ENCODE data around the gene CADM2. TPM values are rescaled to one million over a fixed set of nuclear protein-coding genes. Genes with fewer than 3 reads are reported as not detected.

Gene CADM2
- total RNA-seq, 1 donor from 2014 or later = 3.3 TPM

- no peaks in the 10 kb centered on the region for H3K4me1 Mint-ChIP-seq
- TF ChIP-seq CTCF (IDR thresholded peaks at IDR 0.05; ENCODE audit: unreplicated experiment) = no peak
- no peaks in the 10 kb centered on the region for H3K27me3 Mint-ChIP-seq (ENCODE audit: low read depth)
- no peaks in the 10 kb centered on the region for H3K36me3 Mint-ChIP-seq
- no peak overlapping the region for H3K27ac Mint-ChIP-seq
- H3K4me3 Mint-ChIP-seq = no peak overlapping the region
- no peaks in the 10 kb centered on the region for H3K9me3 Mint-ChIP-seq
- DNase-seq (ENCODE audit: low spot score in 2 of 2, unreplicated experiment in 2 of 2) = no peak
Measured at GRCh38 chr3:85554153-85554552, 595.4 kb downstream of the CADM2 start.

GRCh38 chr3:85560088-85560785, 601.4 kb downstream of the CADM2 start:
- no peak for DNase-seq (ENCODE audit: low spot score in 2 of 2, unreplicated experiment in 2 of 2)
- H3K4me1 Mint-ChIP-seq = no peaks in the 10 kb centered on the region
- no peak overlapping the region for H3K4me3 Mint-ChIP-seq
- H3K27ac Mint-ChIP-seq = no peak overlapping the region
- no peaks in the 10 kb centered on the region for H3K9me3 Mint-ChIP-seq
- TF ChIP-seq CTCF (IDR thresholded peaks at IDR 0.05; ENCODE audit: unreplicated experiment) = no peak
- no peaks in the 10 kb centered on the region for H3K27me3 Mint-ChIP-seq (ENCODE audit: low read depth)
- H3K36me3 Mint-ChIP-seq = no peaks in the 10 kb centered on the region

GRCh38 chr3:85567071-85567676, 608.4 kb downstream of the CADM2 start:
- Mint-ChIP-seq H3K27ac (no peak overlapping the region), H3K27me3 (ENCODE audit: low read depth) (no peaks in the 10 kb centered on the region), H3K4me1 (no peaks in the 10 kb centered on the region), H3K9me3 (no peaks in the 10 kb centered on the region), H3K4me3 (no peak overlapping the region), H3K36me3 (no peaks in the 10 kb centered on the region)
- peak in 1 of 2 experiments; percentile 52 for DNase-seq (ENCODE audit: low spot score in 2 of 2, unreplicated experiment in 2 of 2)
- TF ChIP-seq CTCF (IDR thresholded peaks at IDR 0.05; ENCODE audit: unreplicated experiment) = peak; percentile 84

- Mint-ChIP-seq H3K4me1 (no peaks in the 10 kb centered on the region), H3K27ac (no peak overlapping the region)
Measured at GRCh38 chr3:85570819-85571218, 612.0 kb downstream of the CADM2 start.

GRCh38 chr3:85571835-85572234, 613.0 kb downstream of the CADM2 start:
- TF ChIP-seq CTCF (IDR thresholded peaks at IDR 0.05; ENCODE audit: unreplicated experiment) = no peak
- H3K36me3 Mint-ChIP-seq = no peaks in the 10 kb centered on the region
- DNase-seq (ENCODE audit: low spot score in 2 of 2, unreplicated experiment in 2 of 2) = no peak
- no peak overlapping the region for H3K27ac Mint-ChIP-seq
- no peaks in the 10 kb centered on the region for H3K4me1 Mint-ChIP-seq
- H3K27me3 Mint-ChIP-seq (ENCODE audit: low read depth) = no peaks in the 10 kb centered on the region
- H3K4me3 Mint-ChIP-seq = no peak overlapping the region
- H3K9me3 Mint-ChIP-seq = peaks cover 6% of the 10 kb centered on the region

More at GRCh38 chr3:85570819-85571218, 612.0 kb downstream of the CADM2 start:
- H3K4me3 Mint-ChIP-seq = no peak overlapping the region
- H3K9me3 Mint-ChIP-seq = no peaks in the 10 kb centered on the region
- no peaks in the 10 kb centered on the region for H3K27me3 Mint-ChIP-seq (ENCODE audit: low read depth)
- H3K36me3 Mint-ChIP-seq = no peaks in the 10 kb centered on the region
- DNase-seq (ENCODE audit: low spot score in 2 of 2, unreplicated experiment in 2 of 2) = no peak
- TF ChIP-seq CTCF (IDR thresholded peaks at IDR 0.05; ENCODE audit: unreplicated experiment) = no peak
